Spinal cord (tissue), 10 donors: Measurements from ENCODE around the gene PITPNM3. TPM values are rescaled to one million over a fixed set of nuclear protein-coding genes. Genes with fewer than 3 reads are reported as not detected.

Source experiments
- DNase-seq, 6 donors: peaks; one replicate each; pipeline versions ENCODE4 v3.0.0 to v3.0.0-alpha.2; 2013 to 2015; ENCODE audit warnings: low spot score in 6 of 6, low read depth in 4 of 6
- H3K27ac ChIP-seq: one replicate; pipeline ENCODE4 v1.5.1; 2013; ENCODE audit warnings: low read depth, low read length, control low read depth
- H3K27me3 ChIP-seq: one replicate; pipeline ENCODE4 v1.6.1; 2013; ENCODE audit warnings: low read length; ENCODE audit not compliant: control insufficient read depth, insufficient read depth
- H3K36me3 ChIP-seq: one replicate; pipeline ENCODE4 v1.6.1; 2013; ENCODE audit warnings: low read length; ENCODE audit not compliant: control insufficient read depth, insufficient read depth
- H3K4me1 ChIP-seq: one replicate; pipeline ENCODE4 v1.6.1; 2013; ENCODE audit warnings: low read length; ENCODE audit not compliant: control insufficient read depth, insufficient read depth
- H3K4me3 ChIP-seq: one replicate; pipeline ENCODE4 v1.5.1; 2013; ENCODE audit warnings: low read depth, low read length, control low read depth
- H3K9me3 ChIP-seq: one replicate; pipeline ENCODE4 v1.6.1; 2013; ENCODE audit warnings: low read length; ENCODE audit not compliant: control insufficient read depth, insufficient read depth
- WGBS: methylation state at CpG from one replicate; pipeline ENCODE4 v1.1.5; 2013; ENCODE audit warnings: missing lambda C conversion rate; ENCODE audit not compliant: insufficient coverage; 5-methylcytosine and 5-hydroxymethylcytosine counted together
- polyA plus RNA-seq, 2 donors: library from polyadenylated mRNA; unstranded; fragments of 120-200 nt; gene quantifications; one replicate each; pipeline ENCODE4 v1.2.1, GENCODE V29; 2013; ENCODE audit not compliant: insufficient read length in 2 of 2
- total RNA-seq, 2 donors: library from RNA; depleted of rRNA in 1 of 2; stranded (reverse); fragments of 120-200 nt in 1 of 2; fragments of >200 nt in 1 of 2; gene quantifications; one replicate each; pipeline versions ENCODE4 v1.2.3 to v1.2.4, GENCODE V29; 2013 to 2014
- donor health status: healthy.

PITPNM3 gene
- total and polyA plus RNA-seq, 4 donors: 7.3 to 21.6 (median 16.8) TPM

GRCh38 chr17:6498901-6499540, 57.3 kb downstream of the PITPNM3 start:
- peaks cover 45% of the 10 kb centered on the region for H3K4me1 ChIP-seq
- H3K27me3 ChIP-seq: no peaks in the 10 kb centered on the region
- peak in 5 of 6 donors; percentile 35 to 80 (median 45) for DNase-seq
- no peaks in the 10 kb centered on the region for H3K9me3 ChIP-seq
- no peak overlapping the region for H3K27ac ChIP-seq
- peaks cover 11% of the 10 kb centered on the region for H3K36me3 ChIP-seq
- H3K4me3 ChIP-seq: no peak overlapping the region
- WGBS: 42% methylated on average over 9 of the region's 10 CpGs

- Histone ChIP-seq H3K4me3 (no peak overlapping the region), H3K9me3 (no peaks in the 10 kb centered on the region), H3K4me1 (peaks cover 45% of the 10 kb centered on the region), H3K27ac (no peak overlapping the region), H3K36me3 (peaks cover 7% of the 10 kb centered on the region), H3K27me3 (no peaks in the 10 kb centered on the region)
- no peak for DNase-seq
- WGBS: 82% methylated on average over 7 of the region's 7 CpGs
Measured at GRCh38 chr17:6498356-6498755, 58.0 kb downstream of the PITPNM3 start.

GRCh38 chr17:6497496-6498221, 58.7 kb downstream of the PITPNM3 start:
- Histone ChIP-seq H3K27ac (no peak overlapping the region), H3K4me3 (no peak overlapping the region), H3K27me3 (no peaks in the 10 kb centered on the region), H3K9me3 (no peaks in the 10 kb centered on the region), H3K36me3 (peaks cover under 1% of the 10 kb centered on the region), H3K4me1 (peaks cover 45% of the 10 kb centered on the region)
- no peak for DNase-seq
- WGBS: 51% methylated on average over 12 of the region's 17 CpGs

GRCh38 chr17:6496640-6497441, 59.5 kb downstream of the PITPNM3 start:
- peak in 4 of 6 donors; percentile 38 to 95 (median 69) for DNase-seq
- Histone ChIP-seq H3K9me3 (no peaks in the 10 kb centered on the region), H3K4me3 (no peak overlapping the region), H3K27me3 (no peaks in the 10 kb centered on the region), H3K4me1 (peaks cover 45% of the 10 kb centered on the region), H3K36me3 (no peaks in the 10 kb centered on the region), H3K27ac (no peak overlapping the region)
- 32% methylated on average over 14 of the region's 15 CpGs for WGBS

- Histone ChIP-seq H3K4me3 (no peak overlapping the region), H3K4me1 (peaks cover 41% of the 10 kb centered on the region), H3K27me3 (no peaks in the 10 kb centered on the region), H3K27ac (no peak overlapping the region), H3K36me3 (no peaks in the 10 kb centered on the region), H3K9me3 (no peaks in the 10 kb centered on the region)
- DNase-seq: peak in 1 of 6 donors; percentile 57
- WGBS: 32% methylated on average over 8 of the region's 8 CpGs
Measured at GRCh38 chr17:6496116-6496481, 60.3 kb downstream of the PITPNM3 start.

- Histone ChIP-seq H3K27ac (no peak overlapping the region), H3K27me3 (no peaks in the 10 kb centered on the region), H3K36me3 (no peaks in the 10 kb centered on the region), H3K4me1 (peaks cover 41% of the 10 kb centered on the region), H3K9me3 (no peaks in the 10 kb centered on the region), H3K4me3 (no peak overlapping the region)
- peak in 1 of 6 donors; percentile 8 for DNase-seq
- 62% methylated on average over 9 of the region's 15 CpGs for WGBS
Measured at GRCh38 chr17:6495450-6496115, 60.8 kb downstream of the PITPNM3 start.

- Histone ChIP-seq H3K4me1 (peaks cover 40% of the 10 kb centered on the region), H3K9me3 (no peaks in the 10 kb centered on the region), H3K27ac (no peak overlapping the region), H3K27me3 (no peaks in the 10 kb centered on the region), H3K4me3 (no peak overlapping the region), H3K36me3 (no peaks in the 10 kb centered on the region)
- WGBS: 87% methylated on average over 3 of the region's 5 CpGs
- DNase-seq: no peak
Measured at GRCh38 chr17:6494239-6494941, 62.0 kb downstream of the PITPNM3 start.

GRCh38 chr17:6492892-6493674, 63.3 kb downstream of the PITPNM3 start:
- H3K4me1 ChIP-seq: peaks cover 27% of the 10 kb centered on the region
- no peak overlapping the region for H3K27ac ChIP-seq
- H3K36me3 ChIP-seq: no peaks in the 10 kb centered on the region
- WGBS: 68% methylated on average over 4 of the region's 4 CpGs
- H3K9me3 ChIP-seq: no peaks in the 10 kb centered on the region
- no peaks in the 10 kb centered on the region for H3K27me3 ChIP-seq
- no peak overlapping the region for H3K4me3 ChIP-seq
- DNase-seq: no peak
